Ishikawa (cell line): ENCODE measurements around the gene OR10G8.

Source experiments
- CEBPB ChIP-seq: IDR thresholded peaks from 2 replicates; pipeline ENCODE4 v1.6.1; 2012
- EP300 ChIP-seq: IDR thresholded peaks from 2 replicates; pipeline ENCODE4 v1.6.1; 2012; ENCODE audit warnings: borderline replicate concordance
- FOXM1 ChIP-seq: IDR thresholded peaks from 2 replicates; pipeline ENCODE4 v1.6.1; 2012; ENCODE audit warnings: low read depth, borderline replicate concordance
- RAD21 ChIP-seq: IDR thresholded peaks from 2 replicates; pipeline ENCODE4 v1.6.1; 2012; ENCODE audit warnings: low read depth
- REST ChIP-seq: IDR thresholded peaks from 2 replicates; pipeline ENCODE4 v1.6.1; 2012; ENCODE audit warnings: low read depth, mild to moderate bottlenecking
- TAF1 ChIP-seq: IDR thresholded peaks from 2 replicates; pipeline ENCODE4 v1.6.1; 2012; ENCODE audit warnings: low read depth, mild to moderate bottlenecking
- YY1 ChIP-seq: IDR thresholded peaks from 2 replicates; pipeline ENCODE4 v1.6.1; 2012; ENCODE audit warnings: low read depth
- ZBTB7A ChIP-seq: IDR thresholded peaks from 2 replicates; pipeline ENCODE4 v1.6.1; 2012; ENCODE audit warnings: low read depth
- TF ChIP-seq, protein P1 (sequence below): IDR thresholded peaks from 2 replicates; pipeline ENCODE4 v1.6.1; 2012

DNA sequence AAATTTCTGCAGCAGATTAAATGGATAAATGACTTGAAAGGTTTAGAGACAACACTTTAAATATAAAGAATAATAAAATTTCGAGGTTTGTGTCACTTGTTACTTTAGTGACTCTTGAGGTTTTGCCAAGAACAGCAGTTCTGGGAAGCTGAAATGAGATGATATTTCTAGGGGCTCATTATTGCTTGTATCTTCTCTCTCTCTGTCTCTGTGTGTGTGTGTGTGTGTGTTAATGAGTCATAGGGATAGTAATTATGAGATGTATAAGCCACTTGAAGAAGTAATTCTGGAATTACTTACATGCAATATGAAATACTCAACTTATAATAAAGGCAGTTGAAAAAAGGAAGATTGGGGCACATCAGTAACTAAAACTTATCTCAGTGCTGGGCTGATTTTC lies 24.1 kb downstream of the OR10G8 start:
- no peak for TF ChIP-seq ZBTB7A
- TF ChIP-seq EP300 = no peak
- no peak for TF ChIP-seq CEBPB
- no peak for TF ChIP-seq YY1
- no peak for TF ChIP-seq REST
- TF ChIP-seq, protein P1, sequence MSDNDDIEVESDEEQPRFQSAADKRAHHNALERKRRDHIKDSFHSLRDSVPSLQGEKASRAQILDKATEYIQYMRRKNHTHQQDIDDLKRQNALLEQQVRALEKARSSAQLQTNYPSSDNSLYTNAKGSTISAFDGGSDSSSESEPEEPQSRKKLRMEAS = no peak
- TF ChIP-seq TAF1 = no peak
- no peak for TF ChIP-seq FOXM1
- no peak for TF ChIP-seq RAD21
